Stimulated activated CD8-positive, alpha-beta memory T cell treated with anti-CD3 and anti-CD28 coated beads, Interleukin-2, amount 100 ng/mL, for 48 hours (primary cell): ENCODE data around the gene PC.
A peak's percentile ranks its signal among the peaks of the same experiment; 100 is the strongest.
"Not testable (repeated sequence)": the region's sequence is repeated elsewhere in the genome, so short reads cannot be mapped to it uniquely, and the experiment has no call there.

Source experiments
- DNase-seq, 2 donors: peaks; one replicate each; pipeline ENCODE4 v3.0.0-alpha.2; 2020; ENCODE audit warnings: low read depth in 2 of 2

The PC gene, protein sequence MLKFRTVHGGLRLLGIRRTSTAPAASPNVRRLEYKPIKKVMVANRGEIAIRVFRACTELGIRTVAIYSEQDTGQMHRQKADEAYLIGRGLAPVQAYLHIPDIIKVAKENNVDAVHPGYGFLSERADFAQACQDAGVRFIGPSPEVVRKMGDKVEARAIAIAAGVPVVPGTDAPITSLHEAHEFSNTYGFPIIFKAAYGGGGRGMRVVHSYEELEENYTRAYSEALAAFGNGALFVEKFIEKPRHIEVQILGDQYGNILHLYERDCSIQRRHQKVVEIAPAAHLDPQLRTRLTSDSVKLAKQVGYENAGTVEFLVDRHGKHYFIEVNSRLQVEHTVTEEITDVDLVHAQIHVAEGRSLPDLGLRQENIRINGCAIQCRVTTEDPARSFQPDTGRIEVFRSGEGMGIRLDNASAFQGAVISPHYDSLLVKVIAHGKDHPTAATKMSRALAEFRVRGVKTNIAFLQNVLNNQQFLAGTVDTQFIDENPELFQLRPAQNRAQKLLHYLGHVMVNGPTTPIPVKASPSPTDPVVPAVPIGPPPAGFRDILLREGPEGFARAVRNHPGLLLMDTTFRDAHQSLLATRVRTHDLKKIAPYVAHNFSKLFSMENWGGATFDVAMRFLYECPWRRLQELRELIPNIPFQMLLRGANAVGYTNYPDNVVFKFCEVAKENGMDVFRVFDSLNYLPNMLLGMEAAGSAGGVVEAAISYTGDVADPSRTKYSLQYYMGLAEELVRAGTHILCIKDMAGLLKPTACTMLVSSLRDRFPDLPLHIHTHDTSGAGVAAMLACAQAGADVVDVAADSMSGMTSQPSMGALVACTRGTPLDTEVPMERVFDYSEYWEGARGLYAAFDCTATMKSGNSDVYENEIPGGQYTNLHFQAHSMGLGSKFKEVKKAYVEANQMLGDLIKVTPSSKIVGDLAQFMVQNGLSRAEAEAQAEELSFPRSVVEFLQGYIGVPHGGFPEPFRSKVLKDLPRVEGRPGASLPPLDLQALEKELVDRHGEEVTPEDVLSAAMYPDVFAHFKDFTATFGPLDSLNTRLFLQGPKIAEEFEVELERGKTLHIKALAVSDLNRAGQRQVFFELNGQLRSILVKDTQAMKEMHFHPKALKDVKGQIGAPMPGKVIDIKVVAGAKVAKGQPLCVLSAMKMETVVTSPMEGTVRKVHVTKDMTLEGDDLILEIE

DNA sequence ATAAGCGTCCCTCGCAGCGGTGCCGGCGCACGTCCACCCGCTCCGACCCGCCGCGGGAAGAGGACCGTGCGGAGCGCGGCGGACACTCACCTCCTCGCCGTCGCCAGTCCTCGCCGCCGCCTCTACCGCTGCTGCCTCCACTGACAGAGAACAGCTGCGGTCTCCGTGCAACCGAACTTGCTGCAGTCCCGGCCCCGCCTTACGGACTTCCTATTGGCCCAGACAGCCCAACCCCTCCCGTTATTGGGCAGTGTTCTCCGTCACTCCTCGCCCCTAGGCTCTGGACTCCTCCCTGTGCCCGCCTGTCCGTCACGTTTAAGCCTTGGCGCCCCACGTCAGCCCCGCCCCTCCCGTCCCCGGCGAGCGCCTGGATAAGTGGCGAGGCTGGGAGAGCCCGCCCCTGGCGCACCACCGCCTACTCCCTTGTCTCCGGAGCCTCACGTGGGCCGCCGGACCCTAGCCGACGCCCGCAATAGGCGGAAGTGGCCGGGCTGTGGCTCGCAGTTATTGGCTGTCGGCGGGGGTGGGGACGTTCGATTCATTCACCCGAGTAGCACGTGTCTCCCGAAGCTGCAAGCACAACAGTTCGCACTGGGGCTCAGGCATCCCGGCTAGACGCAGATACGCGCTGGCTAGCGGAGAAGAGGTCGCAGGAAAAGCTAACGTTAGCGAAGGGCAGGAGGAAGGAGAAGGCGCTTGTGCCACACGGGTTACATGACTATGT, at the start of gene PC:
PC (minus strand) TSS at position 152 of the 724 bp plus-strand sequence. CDS start 86,224 bp downstream, outside the sequence.
- DNase-seq = peak; percentile 96 to 98

- DNase-seq = no peak
Measured at GRCh38 chr11:67007126-67007525, 48.9 kb upstream of the PC start.

- peak in 1 of 2 donors; percentile 19 for DNase-seq
Measured at GRCh38 chr11:67006029-67006884, 48.1 kb upstream of the PC start.

- not testable (repeated sequence) for DNase-seq
Measured at GRCh38 chr11:67005200-67005599, 47.0 kb upstream of the PC start.

DNA sequence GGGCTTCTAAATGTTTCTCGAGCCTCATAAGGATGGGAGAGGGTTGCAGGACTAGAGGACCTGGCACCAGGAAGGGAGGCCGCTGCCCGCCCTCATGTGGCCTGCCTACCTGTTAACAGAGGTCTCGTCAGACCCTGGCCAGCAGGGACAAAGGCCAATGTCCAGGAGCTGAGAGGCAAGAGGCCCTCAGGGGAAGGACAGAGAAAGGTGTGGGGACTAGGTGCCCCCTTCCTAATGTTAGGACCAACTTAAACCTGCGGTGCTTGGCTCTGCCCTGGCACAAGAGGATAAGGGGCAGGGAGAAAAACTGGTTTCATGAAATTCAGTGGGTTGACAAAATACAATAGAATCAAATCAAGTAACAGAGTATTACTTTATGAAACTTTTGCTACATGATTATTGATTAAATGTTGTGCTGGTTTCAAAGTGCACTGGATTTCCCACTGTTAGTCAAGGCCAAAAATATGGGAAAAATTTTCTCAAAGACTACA, 44.8 kb upstream of the PC start:
- no peak for DNase-seq

GRCh38 chr11:67002297-67002913, 44.2 kb upstream of the PC start:
- no peak for DNase-seq

- DNase-seq = no peak
Measured at GRCh38 chr11:67001332-67001731, 43.1 kb upstream of the PC start.

- no peak for DNase-seq
Measured at GRCh38 chr11:66999555-66999954, 41.4 kb upstream of the PC start.

- DNase-seq = no peak
Measured at GRCh38 chr11:66996609-66997273, 38.6 kb upstream of the PC start.

DNA sequence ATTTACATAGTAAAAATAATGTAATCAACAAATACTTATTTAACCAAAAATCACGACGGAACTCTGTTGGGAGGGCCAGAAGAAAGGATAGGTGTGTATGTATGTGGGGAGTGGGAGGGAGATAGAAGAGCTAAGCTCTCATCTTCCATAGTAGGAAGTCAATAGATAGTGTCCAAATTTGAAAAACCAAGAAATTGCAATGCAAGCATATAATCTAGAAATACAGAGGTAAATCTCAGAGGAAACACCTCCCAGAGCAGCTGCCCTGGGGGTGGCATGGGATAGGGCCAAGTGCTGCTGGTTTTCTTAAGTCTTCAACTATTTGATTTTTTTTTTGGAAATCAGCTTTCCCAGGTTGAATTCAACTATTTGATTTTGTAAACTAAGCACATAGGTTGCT, 33.9 kb upstream of the PC start:
- no peak for DNase-seq

- not testable (repeated sequence) for DNase-seq
Measured at GRCh38 chr11:66989360-66989759, 31.2 kb upstream of the PC start.

- not testable (repeated sequence) for DNase-seq
Measured at GRCh38 chr11:66988741-66989140, 30.6 kb upstream of the PC start.

DNA sequence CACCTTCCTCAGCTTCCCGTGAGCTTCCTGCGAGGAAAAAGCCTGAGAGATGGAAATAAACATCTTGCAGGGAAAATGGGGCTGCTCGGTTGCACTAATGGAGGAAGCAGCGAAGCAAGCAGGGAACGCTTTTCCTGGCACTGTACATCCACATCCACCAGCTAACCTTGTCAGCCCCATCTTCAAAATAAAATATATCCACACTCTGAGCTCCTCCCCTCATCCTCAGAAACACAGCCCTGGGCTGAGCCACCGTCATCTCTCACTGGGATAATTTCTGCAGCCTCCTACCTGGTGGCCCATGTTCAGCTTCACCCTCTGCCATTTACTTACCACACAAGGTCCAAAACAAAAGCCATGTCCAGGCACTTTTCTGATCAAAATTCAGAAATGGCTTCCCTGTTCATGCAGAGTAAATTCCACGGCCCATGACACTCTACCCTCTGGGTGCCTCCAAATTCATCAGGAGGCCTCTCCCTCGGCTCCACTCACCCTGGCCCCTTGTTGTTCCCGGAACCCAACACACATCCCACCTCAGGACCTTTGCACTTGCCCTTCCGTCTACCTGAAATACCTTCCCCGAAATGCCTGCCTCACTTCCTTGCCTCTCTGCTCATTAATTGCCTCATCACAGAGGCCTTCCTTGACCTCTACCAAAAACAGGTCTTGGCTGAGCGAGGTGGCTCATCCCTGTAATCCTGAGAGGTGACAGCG, 29.9 kb upstream of the PC start:
- DNase-seq = no peak

DNA sequence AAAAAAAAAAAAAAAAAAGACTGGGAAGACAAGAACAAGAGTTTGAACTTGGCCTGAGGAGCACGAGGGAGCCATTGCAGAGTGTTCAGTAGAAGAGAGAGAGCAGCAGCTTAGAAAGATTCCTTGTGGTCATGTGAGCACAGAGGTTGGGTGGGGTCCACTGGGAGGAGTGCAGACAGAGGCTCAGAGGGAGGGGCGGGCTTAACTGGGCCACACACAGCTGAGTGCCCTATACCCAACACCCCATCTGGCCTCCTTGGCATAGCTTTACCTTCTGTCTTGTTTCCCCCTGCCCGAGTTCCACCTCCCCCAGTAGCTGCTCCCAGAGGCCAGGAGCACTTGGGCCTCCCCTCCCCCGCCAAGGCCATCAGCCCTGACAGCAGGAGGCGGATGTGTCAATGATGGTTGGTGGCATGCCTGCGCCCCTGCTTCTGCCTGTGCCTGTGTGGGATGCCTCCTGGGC, 29.0 kb upstream of the PC start:
- no peak for DNase-seq

GRCh38 chr11:66986178-66986545, 28.0 kb upstream of the PC start:
- no peak for DNase-seq

- DNase-seq = no peak
Measured at GRCh38 chr11:66985508-66986177, 27.5 kb upstream of the PC start.

DNA sequence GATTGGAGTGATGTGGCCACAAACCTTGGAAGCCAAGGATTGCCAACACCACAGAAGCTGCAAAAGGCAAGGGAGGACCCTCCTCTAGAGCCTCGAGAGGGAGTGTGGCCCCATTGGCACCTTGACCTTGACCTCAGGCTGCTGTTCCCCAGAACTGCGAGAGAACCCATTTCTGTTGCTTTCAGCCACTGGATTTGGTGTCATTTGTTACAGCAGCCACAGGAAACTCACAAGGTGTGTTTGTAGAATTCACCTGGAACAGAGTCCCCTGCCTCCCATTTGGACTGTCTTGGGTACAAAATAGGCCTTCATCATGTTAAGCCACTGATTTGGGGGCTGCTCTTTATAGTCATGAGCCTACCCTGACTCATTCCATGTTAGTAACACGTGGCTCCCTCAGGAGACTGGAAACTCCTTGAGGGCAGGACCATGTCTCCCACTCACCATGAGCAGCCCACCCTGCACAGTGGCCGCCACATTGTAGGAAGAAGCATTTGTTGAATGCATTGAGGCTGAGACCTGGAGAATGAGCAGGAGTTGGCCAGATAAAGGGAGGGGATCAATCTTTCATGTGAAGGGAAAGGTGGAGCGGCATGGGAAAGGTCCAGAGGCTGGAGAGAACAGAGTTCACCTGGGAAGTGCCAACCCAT, 25.2 kb upstream of the PC start:
- DNase-seq = no peak
